Upper lobe of left lung (tissue), 6 donors: ENCODE results near the gene LILRB2. TPM values are rescaled to one million over a fixed set of nuclear protein-coding genes. Genes with fewer than 3 reads are reported as not detected.
A peak's percentile ranks its signal among the peaks of the same experiment; 100 is the strongest.
"Not testable (repeated sequence)": the region's sequence is repeated elsewhere in the genome, so short reads cannot be mapped to it uniquely, and the experiment has no call there.

ENCODE experiments used
- ATAC-seq, 2 donors: fragments of 200-7000 bp; cut with Tn5 transposase; one replicate each; pipeline ENCODE4 v1.9.1; 2022; ENCODE audit warnings: mild to moderate bottlenecking in 2 of 2, moderate library complexity in 2 of 2; ENCODE audit not compliant: low FRiP score in 2 of 2
- DNase-seq, 2 donors: peaks; one replicate each; pipeline ENCODE4 v3.0.0-alpha.2; 2019 to 2020
- H3K27ac ChIP-seq, 4 donors: fragments of 200-600 bp; sonication (generic); one replicate each; pipeline ENCODE4 v1.5.1; 2016 to 2019
- H3K27me3 ChIP-seq, 4 donors: fragments of 200-600 bp; sonication (generic); one replicate each; pipeline ENCODE4 v1.5.1; 2017 to 2019
- H3K36me3 ChIP-seq, 4 donors: fragments of 200-600 bp; sonication (generic); one replicate each; pipeline ENCODE4 v1.5.1; 2016 to 2019
- H3K4me1 ChIP-seq, 4 donors: fragments of 200-600 bp; sonication (generic); one replicate each; pipeline ENCODE4 v1.5.1; 2018 to 2019
- H3K4me3 ChIP-seq, 4 donors: fragments of 200-600 bp; sonication (generic); one replicate each; pipeline ENCODE4 v1.5.1; 2017 to 2019; ENCODE audit warnings: mild to moderate bottlenecking in 2 of 4, moderate library complexity in 1 of 4
- H3K9me3 ChIP-seq, 4 donors: fragments of 200-600 bp; sonication (generic); one replicate each; pipeline ENCODE4 v1.5.1; 2018 to 2019
- EP300 ChIP-seq, 4 donors: sonication (generic); formaldehyde crosslinking; IDR thresholded peaks; one replicate each; pipeline ENCODE4 v1.5.1; 2017; ENCODE audit warnings: antibody characterized with exemption in 4 of 4, control low read depth in 2 of 4
- POLR2A ChIP-seq, 4 donors: fragments of 450-650 bp; IDR thresholded peaks; one replicate each; pipeline ENCODE4 v1.5.1; 2016 to 2017; ENCODE audit warnings: antibody characterized with exemption in 4 of 4, mild to moderate bottlenecking in 2 of 4
- POLR2AphosphoS5 ChIP-seq, 2 donors: sonication (generic); formaldehyde crosslinking; IDR thresholded peaks; one replicate each; pipeline ENCODE4 v1.5.1; 2017; ENCODE audit warnings: antibody characterized with exemption in 2 of 2
- WGBS, 2 donors: methylation state at CpG; one replicate each; pipeline ENCODE4 v1.1.5; 2017 to 2018; 5-methylcytosine and 5-hydroxymethylcytosine counted together
- total RNA-seq, 6 donors: library from RNA; depleted of rRNA in 4 of 6; stranded (reverse); fragments of >200 nt in 4 of 6; gene quantifications; one replicate each; pipeline versions ENCODE4 v1.1.0 to v1.2.1, GENCODE V29; 2016 to 2021
- TF ChIP-seq, protein P1 (sequence below), 6 experiments: fragments of 450-650 bp in 4 of 6; fragments of 200-600 bp in 2 of 6; sonication (generic) in 2 of 6; IDR thresholded peaks; one replicate each; pipeline ENCODE4 v1.5.1; 2016 to 2019; ENCODE audit warnings: antibody characterized with exemption in 6 of 6
- donor health status: DM: no; HTN: no; CAD: no; lungs with moderate emphysema.
- donor health status: DM: no; HTN: yes; CAD: no; lungs with severe emphysema.

Gene LILRB2
- total RNA-seq, 6 donors from 2014 or later = 11.2 to 37.0 (median 22.7) TPM

DNA sequence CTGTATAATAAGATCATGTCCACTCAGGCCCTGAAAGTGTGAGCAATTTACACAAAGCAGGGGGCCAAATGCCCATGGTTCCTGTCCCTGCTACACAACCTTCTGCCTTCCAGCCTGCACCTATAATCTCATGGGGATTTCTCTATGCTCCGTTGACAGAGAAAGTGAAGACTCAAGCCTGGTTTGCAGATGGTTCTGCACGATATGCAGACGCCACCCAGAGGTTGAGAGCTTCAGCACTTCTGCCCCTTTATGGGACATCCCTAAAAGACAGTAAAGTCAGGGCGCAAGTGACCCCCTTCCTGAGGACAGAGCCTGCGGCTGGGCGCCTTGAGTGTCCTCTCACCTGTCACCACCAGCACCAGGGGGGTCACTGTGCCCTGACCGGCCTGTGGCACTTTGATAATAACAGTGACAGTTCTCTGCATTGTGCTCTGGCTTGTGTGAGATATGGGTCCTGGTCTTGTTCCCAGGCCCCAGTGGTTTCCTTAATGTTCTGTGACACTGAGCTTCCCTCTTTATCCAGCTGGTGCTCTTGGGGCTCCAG, 16.9 kb upstream of the LILRB2 start:
- Histone ChIP-seq H3K9me3 (no peaks in the 10 kb centered on the region), H3K4me3 (no peak overlapping the region), H3K36me3 (no peaks in the 10 kb centered on the region), H3K27me3 (no peaks in the 10 kb centered on the region), H3K4me1 (no peaks in the 10 kb centered on the region), H3K27ac (no peak overlapping the region)
- ATAC-seq = no peak
- TF ChIP-seq POLR2AphosphoS5 (IDR thresholded peaks at IDR 0.05) = no peak
- TF ChIP-seq EP300 (IDR thresholded peaks at IDR 0.05) = no peak
- TF ChIP-seq, protein P1, sequence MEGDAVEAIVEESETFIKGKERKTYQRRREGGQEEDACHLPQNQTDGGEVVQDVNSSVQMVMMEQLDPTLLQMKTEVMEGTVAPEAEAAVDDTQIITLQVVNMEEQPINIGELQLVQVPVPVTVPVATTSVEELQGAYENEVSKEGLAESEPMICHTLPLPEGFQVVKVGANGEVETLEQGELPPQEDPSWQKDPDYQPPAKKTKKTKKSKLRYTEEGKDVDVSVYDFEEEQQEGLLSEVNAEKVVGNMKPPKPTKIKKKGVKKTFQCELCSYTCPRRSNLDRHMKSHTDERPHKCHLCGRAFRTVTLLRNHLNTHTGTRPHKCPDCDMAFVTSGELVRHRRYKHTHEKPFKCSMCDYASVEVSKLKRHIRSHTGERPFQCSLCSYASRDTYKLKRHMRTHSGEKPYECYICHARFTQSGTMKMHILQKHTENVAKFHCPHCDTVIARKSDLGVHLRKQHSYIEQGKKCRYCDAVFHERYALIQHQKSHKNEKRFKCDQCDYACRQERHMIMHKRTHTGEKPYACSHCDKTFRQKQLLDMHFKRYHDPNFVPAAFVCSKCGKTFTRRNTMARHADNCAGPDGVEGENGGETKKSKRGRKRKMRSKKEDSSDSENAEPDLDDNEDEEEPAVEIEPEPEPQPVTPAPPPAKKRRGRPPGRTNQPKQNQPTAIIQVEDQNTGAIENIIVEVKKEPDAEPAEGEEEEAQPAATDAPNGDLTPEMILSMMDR (IDR thresholded peaks at IDR 0.05) = no peak
- no peak for TF ChIP-seq POLR2A (IDR thresholded peaks at IDR 0.05)
- 21 to 39% methylated on average over 3 to 7 of the region's 7 CpGs for WGBS, 2 donors
- no peak for DNase-seq

DNA sequence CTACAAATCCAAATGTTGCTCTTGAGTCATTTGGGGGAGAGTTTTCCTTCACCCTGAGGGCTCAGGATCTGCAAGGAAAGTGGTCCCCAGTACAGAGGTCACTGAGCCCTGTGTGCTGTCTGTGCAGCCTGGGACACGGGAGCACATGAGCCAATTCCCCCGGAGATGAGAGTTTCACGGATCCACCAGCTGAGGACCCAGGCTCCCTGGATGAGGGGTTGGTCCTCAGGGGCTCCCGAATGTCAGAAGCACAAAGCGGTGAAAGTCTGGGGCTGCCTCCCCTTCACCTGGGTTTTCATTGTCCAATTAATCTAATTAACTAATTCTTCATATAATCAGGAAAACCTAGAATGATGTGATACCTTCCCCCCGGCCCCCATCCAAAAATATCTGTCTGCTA, 13.6 kb upstream of the LILRB2 start:
- TF ChIP-seq POLR2A (IDR thresholded peaks at IDR 0.05) (no peak), EP300 (IDR thresholded peaks at IDR 0.05) (no peak), POLR2AphosphoS5 (IDR thresholded peaks at IDR 0.05) (no peak)
- TF ChIP-seq, protein P1 (IDR thresholded peaks at IDR 0.05) = no peak
- Histone ChIP-seq H3K4me1 (no peaks in the 10 kb centered on the region), H3K27ac (no peak overlapping the region), H3K27me3 (no peaks in the 10 kb centered on the region), H3K36me3 (no peaks in the 10 kb centered on the region), H3K9me3 (no peaks in the 10 kb centered on the region), H3K4me3 (no peak overlapping the region)
- ATAC-seq (no peak), DNase-seq (no peak)
- 86 to 95% methylated on average over 6 of the region's 6 CpGs for WGBS, 2 donors

DNA sequence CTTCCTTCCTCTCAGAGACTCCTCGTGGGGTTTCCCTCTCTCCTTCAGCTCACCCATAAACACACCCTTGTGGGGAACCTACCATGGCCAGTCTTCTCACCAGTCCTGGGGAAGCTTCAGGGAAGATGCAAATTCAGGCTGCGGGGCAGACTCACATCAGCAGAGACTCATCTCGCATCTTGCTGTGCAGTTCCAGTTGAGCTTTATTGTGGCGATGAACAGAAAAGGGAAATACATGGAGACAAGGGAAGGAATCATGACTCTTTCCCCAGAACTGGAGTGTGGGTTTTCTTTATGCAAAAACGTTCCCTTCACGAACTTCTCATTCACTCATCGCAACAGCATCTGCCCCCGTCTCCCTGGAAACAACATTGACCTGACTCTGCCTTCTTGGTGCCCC, 8.2 kb upstream of the LILRB2 start:
- H3K4me1 ChIP-seq, H3K4me3 ChIP-seq, H3K9me3 ChIP-seq, H3K27me3 ChIP-seq, H3K27ac ChIP-seq, ATAC-seq, DNase-seq, H3K36me3 ChIP-seq: not testable (repeated sequence)
- 45 to 61% methylated on average over 3 to 8 of the region's 8 CpGs for WGBS, 2 donors

GRCh38 chr19:54287456-54287855, 6.5 kb upstream of the LILRB2 start:
- WGBS, 2 donors = 65 to 80% methylated on average over 4 of the region's 4 CpGs
- ATAC-seq = no peak
- H3K36me3 ChIP-seq = no peaks in the 10 kb centered on the region
- H3K4me3 ChIP-seq = no peak overlapping the region
- no peak overlapping the region for H3K27ac ChIP-seq
- H3K9me3 ChIP-seq = no peaks in the 10 kb centered on the region
- no peaks in the 10 kb centered on the region for H3K4me1 ChIP-seq
- no peak for DNase-seq
- no peaks in the 10 kb centered on the region for H3K27me3 ChIP-seq
- TF ChIP-seq POLR2A (IDR thresholded peaks at IDR 0.05) (no peak), EP300 (IDR thresholded peaks at IDR 0.05) (no peak), POLR2AphosphoS5 (IDR thresholded peaks at IDR 0.05) (no peak)
- TF ChIP-seq, protein P1 (IDR thresholded peaks at IDR 0.05) = no peak

- not testable (repeated sequence) for H3K9me3 ChIP-seq, H3K27ac ChIP-seq, H3K36me3 ChIP-seq, H3K4me1 ChIP-seq, H3K4me3 ChIP-seq, DNase-seq, H3K27me3 ChIP-seq
- 50% methylated on average over 3 of the region's 10 CpGs; no CpG with 5 or more reads in 1 of the 2 donors for WGBS, 2 donors
- ATAC-seq = peak in 1 of 2 donors; percentile 19
These were observed 5.4 kb upstream of the LILRB2 start for GRCh38 chr19:54286283-54286682.

DNA sequence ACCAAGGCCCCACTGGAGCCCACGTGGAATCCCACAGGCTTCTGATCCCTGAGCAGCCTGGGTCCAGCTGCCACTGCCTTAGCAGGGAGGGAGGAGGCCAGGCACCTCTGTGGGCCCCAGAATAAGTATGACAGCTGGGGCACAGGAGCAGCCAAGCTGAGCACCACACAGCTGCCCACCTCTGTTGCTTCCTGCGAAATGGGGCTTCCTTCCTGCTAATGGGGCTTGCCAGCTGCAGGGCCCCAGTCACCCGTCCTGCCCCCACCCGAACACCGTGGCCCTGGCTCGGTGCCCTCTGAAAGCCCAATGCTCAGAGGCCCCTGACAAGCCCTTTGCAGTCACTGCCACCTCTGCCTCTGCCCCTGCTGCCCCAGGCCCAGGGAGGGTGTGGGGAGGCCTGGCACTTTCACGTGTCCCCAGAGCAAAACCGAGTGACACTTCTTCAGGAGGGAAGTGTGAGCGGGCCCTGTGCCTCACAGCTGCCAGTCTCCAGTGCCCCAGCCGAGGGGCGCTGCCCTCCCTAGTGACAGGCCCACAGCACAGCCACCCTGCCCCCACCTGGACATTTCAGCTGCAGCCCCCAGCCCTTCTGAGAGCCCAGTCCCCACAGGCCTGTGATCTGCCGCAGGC, 4.6 kb upstream of the LILRB2 start:
- DNase-seq (peak in 1 of 2 donors; percentile 81), ATAC-seq (peak; percentile 25 to 44)
- not testable (repeated sequence) for H3K9me3 ChIP-seq, H3K27ac ChIP-seq, H3K36me3 ChIP-seq, H3K4me1 ChIP-seq, H3K27me3 ChIP-seq, H3K4me3 ChIP-seq
- WGBS, 2 donors = 51 to 55% methylated on average over 3 to 10 of the region's 12 CpGs
